Parathyroid adenoma (tissue), 2 donors: ENCODE measurements around the gene NEUROD1.

Source experiments
- H2AFZ ChIP-seq: fragments of 300-600 bp; sonication (generic); one replicate; pipeline ENCODE4 v1.7.0; 2017; ENCODE audit warnings: antibody characterized with exemption, mild to moderate bottlenecking
- H3K27ac ChIP-seq: fragments of 300-600 bp; sonication (generic); one replicate; pipeline ENCODE4 v1.7.0; 2017
- H3K27me3 ChIP-seq: fragments of 300-600 bp; sonication (generic); one replicate; pipeline ENCODE4 v1.7.0; 2017; ENCODE audit warnings: low read length; ENCODE audit not compliant: control insufficient read depth, insufficient read depth
- H3K36me3 ChIP-seq: fragments of 300-600 bp; sonication (generic); one replicate; pipeline ENCODE4 v1.7.0; 2017; ENCODE audit warnings: low read length; ENCODE audit not compliant: control insufficient read depth, insufficient read depth
- H3K4me1 ChIP-seq: fragments of 300-600 bp; sonication (generic); one replicate; pipeline ENCODE4 v1.7.0; 2017; ENCODE audit warnings: control low read depth
- H3K4me2 ChIP-seq: fragments of 300-600 bp; sonication (generic); one replicate; pipeline ENCODE4 v1.7.0; 2017; ENCODE audit warnings: low read length
- H3K4me3 ChIP-seq: fragments of 300-600 bp; sonication (generic); one replicate; pipeline ENCODE4 v1.7.0; 2017; ENCODE audit warnings: low read depth, low read length
- H3K79me2 ChIP-seq: fragments of 300-600 bp; sonication (generic); one replicate; pipeline ENCODE4 v1.7.0; 2017; ENCODE audit warnings: control low read depth
- H3K9ac ChIP-seq: fragments of 300-600 bp; sonication (generic); one replicate; pipeline ENCODE4 v1.7.0; 2017; ENCODE audit warnings: mild to moderate bottlenecking
- H3K9me3 ChIP-seq: fragments of 300-600 bp; sonication (generic); one replicate; pipeline ENCODE4 v1.7.0; 2017; ENCODE audit warnings: low read length; ENCODE audit not compliant: control insufficient read depth
- CTCF ChIP-seq: fragments of 300-600 bp; sonication (generic); IDR thresholded peaks from one replicate; pipeline ENCODE4 v1.7.0; 2017; ENCODE audit warnings: antibody characterized with exemption, mild to moderate bottlenecking
- donor health status: primary hyperparathyroidism.

The NEUROD1 gene

DNA sequence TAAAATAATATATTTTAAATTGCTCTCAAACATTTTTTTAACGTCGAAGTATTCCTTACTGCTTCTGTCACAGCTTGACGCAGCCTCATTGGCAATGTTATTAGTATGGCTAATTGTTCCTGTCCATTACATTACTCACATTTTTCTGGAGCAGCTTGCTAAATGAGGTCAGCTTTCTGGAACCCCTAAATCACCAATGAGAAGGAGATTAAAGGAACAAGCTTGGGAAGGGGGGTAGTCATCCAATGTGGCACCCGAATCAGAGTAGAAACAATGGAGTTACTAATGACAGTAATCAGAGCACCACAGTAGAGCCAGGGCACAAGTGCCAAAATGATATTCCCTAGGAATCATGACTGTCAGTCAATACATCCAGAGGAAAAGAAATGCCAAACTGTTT is 5.1 kb downstream of the NEUROD1 start:
- no peak for TF ChIP-seq CTCF
- Histone ChIP-seq H3K27me3 (no peaks in the 10 kb centered on the region), H3K36me3 (no peaks in the 10 kb centered on the region), H3K9ac (no peak overlapping the region), H3K79me2 (no peaks in the 10 kb centered on the region), H3K27ac (no peak overlapping the region), H3K4me1 (no peaks in the 10 kb centered on the region), H3K9me3 (no peaks in the 10 kb centered on the region), H3K4me2 (no peak overlapping the region), H2AFZ (no peak overlapping the region), H3K4me3 (no peak overlapping the region)

- Histone ChIP-seq H3K9ac (no peak overlapping the region), H3K27me3 (no peaks in the 10 kb centered on the region), H3K79me2 (no peaks in the 10 kb centered on the region), H3K27ac (no peak overlapping the region), H3K4me3 (no peak overlapping the region), H3K4me1 (no peaks in the 10 kb centered on the region), H2AFZ (no peak overlapping the region), H3K4me2 (no peak overlapping the region), H3K9me3 (no peaks in the 10 kb centered on the region), H3K36me3 (no peaks in the 10 kb centered on the region)
- TF ChIP-seq CTCF: no peak
These were observed 5.9 kb downstream of the NEUROD1 start for GRCh38 chr2:181674461-181674860.

DNA sequence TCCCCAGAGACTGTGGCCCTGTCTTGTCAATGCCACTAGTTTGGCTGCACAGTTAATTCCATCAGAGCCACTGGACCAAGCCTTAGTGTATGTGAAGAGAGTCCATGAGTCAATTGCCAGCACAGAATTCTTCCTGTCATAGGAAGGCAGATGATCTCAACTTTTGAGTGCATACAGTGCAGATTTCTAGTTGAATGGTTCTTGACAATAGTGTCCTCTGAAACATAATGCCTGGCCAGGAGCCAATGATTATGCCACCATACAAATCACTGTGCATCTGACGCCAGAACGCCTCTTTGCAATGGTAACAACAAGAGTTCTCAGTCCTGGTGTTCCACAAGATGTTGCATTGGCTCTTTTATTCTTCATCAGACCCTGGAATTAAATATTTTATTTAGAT is 7.1 kb downstream of the NEUROD1 start:
- TF ChIP-seq CTCF: no peak
- no peak overlapping the region for H3K9ac ChIP-seq

DNA sequence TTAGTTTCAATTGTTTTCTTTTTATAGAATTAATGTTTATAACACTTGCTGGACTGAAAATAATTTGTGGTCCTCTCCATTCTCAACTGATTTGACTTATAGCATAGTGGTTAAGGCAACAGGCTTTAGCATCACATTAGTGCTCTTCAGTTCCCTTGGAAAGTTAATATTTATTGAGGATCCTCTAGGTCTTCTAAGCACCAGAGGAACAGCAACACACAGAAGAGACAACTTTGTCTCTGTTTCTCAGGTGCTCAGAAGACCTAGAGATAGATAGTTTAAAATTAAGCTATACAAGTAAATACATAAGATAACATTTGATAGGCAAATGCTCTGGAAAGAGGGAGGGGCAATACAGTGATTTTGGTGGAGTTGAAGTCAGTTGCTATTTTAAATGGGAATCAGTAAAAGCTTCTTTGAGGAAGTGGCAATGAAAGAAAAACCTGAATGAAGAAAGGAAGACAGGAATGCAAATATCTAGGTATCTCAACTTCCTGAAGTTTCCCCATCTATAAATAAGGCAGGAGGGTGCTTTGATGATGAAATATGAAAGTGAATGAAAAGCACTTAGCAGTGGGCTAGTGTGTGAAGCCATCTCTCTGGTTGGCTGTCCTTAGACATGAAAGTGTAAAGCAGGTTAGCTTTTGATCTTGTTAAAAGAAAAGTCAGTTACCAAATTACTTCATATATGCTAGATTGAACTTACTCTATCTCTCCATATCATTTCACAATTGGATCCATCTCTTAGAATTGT is 7.9 kb downstream of the NEUROD1 start:
- H3K27ac ChIP-seq: no peak overlapping the region
- H2AFZ ChIP-seq: no peak overlapping the region
- no peak overlapping the region for H3K4me2 ChIP-seq
- TF ChIP-seq CTCF: no peak
- H3K4me1 ChIP-seq: no peaks in the 10 kb centered on the region
- no peaks in the 10 kb centered on the region for H3K9me3 ChIP-seq
- no peaks in the 10 kb centered on the region for H3K27me3 ChIP-seq
- no peaks in the 10 kb centered on the region for H3K79me2 ChIP-seq
- no peaks in the 10 kb centered on the region for H3K36me3 ChIP-seq
- no peak overlapping the region for H3K4me3 ChIP-seq
- no peak overlapping the region for H3K9ac ChIP-seq

More for the DNA sequence above, 7.1 kb downstream of the NEUROD1 start:
- H3K4me3 ChIP-seq: no peak overlapping the region
- no peak overlapping the region for H3K27ac ChIP-seq
- H3K27me3 ChIP-seq: no peaks in the 10 kb centered on the region
- no peak overlapping the region for H3K4me2 ChIP-seq
- no peaks in the 10 kb centered on the region for H3K9me3 ChIP-seq
- no peak overlapping the region for H2AFZ ChIP-seq
- H3K4me1 ChIP-seq: no peaks in the 10 kb centered on the region
- H3K79me2 ChIP-seq: no peaks in the 10 kb centered on the region
- H3K36me3 ChIP-seq: no peaks in the 10 kb centered on the region

GRCh38 chr2:181670632-181671031 is 9.7 kb downstream of the NEUROD1 start:
- no peaks in the 10 kb centered on the region for H3K36me3 ChIP-seq

More at GRCh38 chr2:181670632-181671031, 9.7 kb downstream of the NEUROD1 start:
- Histone ChIP-seq H3K79me2 (no peaks in the 10 kb centered on the region), H3K9me3 (no peaks in the 10 kb centered on the region), H3K4me2 (no peak overlapping the region), H2AFZ (no peak overlapping the region), H3K27me3 (no peaks in the 10 kb centered on the region), H3K27ac (no peak overlapping the region), H3K9ac (no peak overlapping the region), H3K4me3 (no peak overlapping the region), H3K4me1 (no peaks in the 10 kb centered on the region)
- TF ChIP-seq CTCF: no peak
